Hepatocyte (in vitro differentiated cells): ENCODE data around the gene FOXR1. TPM values are rescaled to one million over a fixed set of nuclear protein-coding genes. Genes with fewer than 3 reads are reported as not detected.
"Not testable (repeated sequence)": the region's sequence is repeated elsewhere in the genome, so short reads cannot be mapped to it uniquely, and the experiment has no call there.

Source experiments
- DNase-seq: peaks from one replicate; pipeline ENCODE4 v3.0.0-alpha.2; 2016; ENCODE audit warnings: low spot score
- H2AFZ ChIP-seq: fragments of 200-600 bp; sonication (generic); 2 replicates; pipeline ENCODE4 v1.6.0; 2016; ENCODE audit warnings: antibody characterized with exemption, mild to moderate bottlenecking
- H3K27ac ChIP-seq: fragments of 200-600 bp; sonication (generic); 2 replicates; pipeline ENCODE4 v1.5.1; 2016; ENCODE audit warnings: mild to moderate bottlenecking
- H3K27me3 ChIP-seq: fragments of 200-600 bp; sonication (generic); 2 replicates; pipeline ENCODE4 v1.6.1; 2016
- H3K36me3 ChIP-seq: fragments of 200-600 bp; sonication (generic); replicated peaks from 2 replicates; pipeline ENCODE4 v1.5.1; 2016; ENCODE audit warnings: low read depth; ENCODE audit not compliant: insufficient read depth
- H3K4me1 ChIP-seq: fragments of 200-600 bp; sonication (generic); 2 replicates; pipeline ENCODE4 v1.5.1; 2016; ENCODE audit warnings: mild to moderate bottlenecking, moderate library complexity; ENCODE audit not compliant: insufficient read depth
- H3K4me2 ChIP-seq: fragments of 200-600 bp; sonication (generic); 2 replicates; pipeline ENCODE4 v1.6.0; 2016
- H3K4me3 ChIP-seq: fragments of 200-600 bp; sonication (generic); 2 replicates; pipeline ENCODE4 v1.5.1; 2016; ENCODE audit warnings: mild to moderate bottlenecking
- H3K79me2 ChIP-seq: fragments of 200-600 bp; sonication (generic); 2 replicates; pipeline ENCODE4 v1.6.0; 2017; ENCODE audit warnings: mild to moderate bottlenecking
- H3K9me2 ChIP-seq: fragments of 200-600 bp; sonication (generic); replicated peaks from 2 replicates; pipeline ENCODE4 v1.6.0; 2017; ENCODE audit warnings: mild to moderate bottlenecking; ENCODE audit not compliant: insufficient read depth
- H3K9me3 ChIP-seq: fragments of 200-600 bp; sonication (generic); 2 replicates; pipeline ENCODE4 v1.5.1; 2016; ENCODE audit warnings: low read depth, mild to moderate bottlenecking
- H4K20me1 ChIP-seq: fragments of 200-600 bp; sonication (generic); 2 replicates; pipeline ENCODE4 v1.6.0; 2016; ENCODE audit warnings: mild to moderate bottlenecking; ENCODE audit not compliant: insufficient read depth, poor library complexity, severe bottlenecking
- EZH2 ChIP-seq: fragments of 200-600 bp; sonication (generic); IDR thresholded peaks from 2 replicates; pipeline ENCODE4 v1.6.1; 2016; ENCODE audit warnings: antibody characterized with exemption, mild to moderate bottlenecking, borderline replicate concordance
- EZH2phosphoT487 ChIP-seq: fragments of 200-600 bp; sonication (generic); IDR thresholded peaks from one replicate; pipeline ENCODE4 v1.6.1; 2018; ENCODE audit warnings: antibody characterized with exemption, mild to moderate bottlenecking, low read depth, moderate library complexity; ENCODE audit not compliant: unreplicated experiment, severe bottlenecking
- WGBS: methylation state at CpG from one replicate; pipeline ENCODE4 v1.1.6; 2016; ENCODE audit warnings: low lambda C conversion rate; ENCODE audit errors: missing lambda C conversion rate; 5-methylcytosine and 5-hydroxymethylcytosine counted together
- polyA plus RNA-seq: library from polyadenylated mRNA; unstranded; fragments of >200 nt; fragmentation: Nextera tagmentation; extraction: Ambion mirVana; gene quantifications from 2 replicates; pipeline ENCODE4 v1.2.1, GENCODE V29; 2016
- total RNA-seq: library from RNA; depleted of rRNA; stranded (reverse); fragments of >200 nt; gene quantifications from 2 replicates; pipeline ENCODE4 v1.2.3, GENCODE V29; 2014
- TF ChIP-seq, protein P1 (sequence below): fragments of 200-600 bp; sonication (generic); IDR thresholded peaks from 2 replicates; pipeline ENCODE4 v1.5.1; 2016; ENCODE audit warnings: antibody characterized with exemption, mild to moderate bottlenecking; ENCODE audit not compliant: poor library complexity

FOXR1 gene
- total and polyA plus RNA-seq, 2 experiments from 2014 or later = not detected

DNA sequence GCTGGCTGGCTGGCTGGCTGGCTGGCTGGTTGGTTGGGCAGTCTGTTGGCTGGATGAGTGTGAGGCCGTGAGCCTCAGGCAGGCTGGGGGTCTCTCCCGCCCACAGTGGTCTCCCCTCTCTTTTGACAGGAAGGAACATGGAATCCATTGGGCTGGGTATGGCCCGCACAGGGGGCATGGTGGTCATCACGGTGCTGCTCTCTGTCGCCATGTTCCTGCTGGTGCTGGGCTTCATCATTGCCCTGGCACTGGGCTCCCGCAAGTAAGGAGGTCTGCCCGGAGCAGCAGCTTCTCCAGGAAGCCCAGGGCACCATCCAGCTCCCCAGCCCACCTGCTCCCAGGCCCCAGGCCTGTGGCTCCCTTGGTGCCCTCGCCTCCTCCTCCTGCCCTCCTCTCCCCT lies 13.6 kb upstream of the FOXR1 start:
- TF ChIP-seq EZH2phosphoT487 = no peak
- TF ChIP-seq EZH2 = no peak
- TF ChIP-seq, protein P1, sequence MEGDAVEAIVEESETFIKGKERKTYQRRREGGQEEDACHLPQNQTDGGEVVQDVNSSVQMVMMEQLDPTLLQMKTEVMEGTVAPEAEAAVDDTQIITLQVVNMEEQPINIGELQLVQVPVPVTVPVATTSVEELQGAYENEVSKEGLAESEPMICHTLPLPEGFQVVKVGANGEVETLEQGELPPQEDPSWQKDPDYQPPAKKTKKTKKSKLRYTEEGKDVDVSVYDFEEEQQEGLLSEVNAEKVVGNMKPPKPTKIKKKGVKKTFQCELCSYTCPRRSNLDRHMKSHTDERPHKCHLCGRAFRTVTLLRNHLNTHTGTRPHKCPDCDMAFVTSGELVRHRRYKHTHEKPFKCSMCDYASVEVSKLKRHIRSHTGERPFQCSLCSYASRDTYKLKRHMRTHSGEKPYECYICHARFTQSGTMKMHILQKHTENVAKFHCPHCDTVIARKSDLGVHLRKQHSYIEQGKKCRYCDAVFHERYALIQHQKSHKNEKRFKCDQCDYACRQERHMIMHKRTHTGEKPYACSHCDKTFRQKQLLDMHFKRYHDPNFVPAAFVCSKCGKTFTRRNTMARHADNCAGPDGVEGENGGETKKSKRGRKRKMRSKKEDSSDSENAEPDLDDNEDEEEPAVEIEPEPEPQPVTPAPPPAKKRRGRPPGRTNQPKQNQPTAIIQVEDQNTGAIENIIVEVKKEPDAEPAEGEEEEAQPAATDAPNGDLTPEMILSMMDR = no peak
- DNase-seq = no peak
- no peak overlapping the region for H3K27ac ChIP-seq
- H3K4me3 ChIP-seq = no peak overlapping the region
- no peaks in the 10 kb centered on the region for H4K20me1 ChIP-seq
- H3K79me2 ChIP-seq = no peaks in the 10 kb centered on the region
- no peak overlapping the region for H3K4me2 ChIP-seq
- no peaks in the 10 kb centered on the region for H3K9me2 ChIP-seq
- H3K36me3 ChIP-seq = no peaks in the 10 kb centered on the region
- no peak overlapping the region for H2AFZ ChIP-seq
- no peaks in the 10 kb centered on the region for H3K4me1 ChIP-seq
- H3K9me3 ChIP-seq = no peaks in the 10 kb centered on the region
- 89% methylated on average over 8 of the region's 8 CpGs for WGBS
- no peaks in the 10 kb centered on the region for H3K27me3 ChIP-seq

DNA sequence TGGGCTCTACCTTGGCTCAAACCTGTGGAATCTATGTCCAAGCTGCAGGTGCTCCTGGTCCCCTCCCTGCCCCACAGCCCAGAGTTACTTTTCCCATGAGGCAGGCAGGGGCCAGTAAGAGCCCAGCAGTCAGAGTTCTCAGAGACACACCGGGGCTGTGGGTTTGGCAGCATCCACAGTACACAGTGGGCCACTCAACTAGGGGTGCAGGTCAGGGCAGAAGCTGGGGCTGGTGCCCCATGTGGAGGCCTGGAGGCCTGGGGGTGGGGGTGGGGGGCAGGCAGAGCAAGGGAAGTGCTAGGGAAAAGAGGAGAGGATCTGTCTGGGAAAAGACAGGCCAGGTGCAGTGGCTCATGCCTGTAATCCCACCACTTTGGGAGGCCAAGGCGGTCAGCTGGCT lies 13.0 kb upstream of the FOXR1 start:
- H3K4me2 ChIP-seq = no peak overlapping the region
- DNase-seq = no peak
- no peaks in the 10 kb centered on the region for H3K79me2 ChIP-seq
- H3K4me1 ChIP-seq = no peaks in the 10 kb centered on the region
- no peaks in the 10 kb centered on the region for H3K36me3 ChIP-seq
- WGBS = 93% methylated on average over 2 of the region's 2 CpGs
- no peak overlapping the region for H2AFZ ChIP-seq
- TF ChIP-seq EZH2 = no peak
- TF ChIP-seq, protein P1 = no peak
- TF ChIP-seq EZH2phosphoT487 = no peak
- H3K4me3 ChIP-seq = no peak overlapping the region
- H3K9me2 ChIP-seq = no peaks in the 10 kb centered on the region
- H3K27ac ChIP-seq = no peak overlapping the region
- H4K20me1 ChIP-seq = no peaks in the 10 kb centered on the region
- no peaks in the 10 kb centered on the region for H3K9me3 ChIP-seq
- H3K27me3 ChIP-seq = no peaks in the 10 kb centered on the region

DNA sequence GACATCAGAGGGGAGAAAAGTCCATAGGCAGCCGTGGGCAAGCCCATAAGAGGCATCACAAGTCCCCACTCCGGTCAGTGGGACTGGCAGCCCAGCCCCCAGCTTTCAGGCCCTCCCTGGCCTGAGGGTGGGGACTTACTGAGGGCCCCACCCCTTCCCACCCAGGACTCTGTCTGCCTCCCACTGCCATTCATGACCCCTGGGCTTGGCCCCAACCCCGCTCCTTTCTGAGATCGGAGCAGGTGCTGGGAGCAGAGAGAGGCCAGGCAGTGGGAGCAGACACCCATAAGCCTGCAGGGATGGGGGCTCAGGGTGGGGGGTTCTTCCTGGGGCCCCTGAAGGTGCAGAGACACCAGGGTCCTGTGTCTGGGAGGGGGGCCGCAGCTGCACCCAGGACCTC lies 10.4 kb upstream of the FOXR1 start:
- Histone ChIP-seq H3K9me3 (no peaks in the 10 kb centered on the region), H3K9me2 (no peaks in the 10 kb centered on the region), H2AFZ (no peak overlapping the region), H3K4me2 (no peak overlapping the region), H4K20me1 (no peaks in the 10 kb centered on the region), H3K36me3 (no peaks in the 10 kb centered on the region), H3K27me3 (no peaks in the 10 kb centered on the region), H3K4me1 (no peaks in the 10 kb centered on the region), H3K4me3 (no peak overlapping the region), H3K27ac (no peak overlapping the region), H3K79me2 (no peaks in the 10 kb centered on the region)
- WGBS = 94% methylated on average over 4 of the region's 5 CpGs
- DNase-seq = no peak
- TF ChIP-seq EZH2 = no peak
- TF ChIP-seq, protein P1 = no peak
- TF ChIP-seq EZH2phosphoT487 = no peak

DNA sequence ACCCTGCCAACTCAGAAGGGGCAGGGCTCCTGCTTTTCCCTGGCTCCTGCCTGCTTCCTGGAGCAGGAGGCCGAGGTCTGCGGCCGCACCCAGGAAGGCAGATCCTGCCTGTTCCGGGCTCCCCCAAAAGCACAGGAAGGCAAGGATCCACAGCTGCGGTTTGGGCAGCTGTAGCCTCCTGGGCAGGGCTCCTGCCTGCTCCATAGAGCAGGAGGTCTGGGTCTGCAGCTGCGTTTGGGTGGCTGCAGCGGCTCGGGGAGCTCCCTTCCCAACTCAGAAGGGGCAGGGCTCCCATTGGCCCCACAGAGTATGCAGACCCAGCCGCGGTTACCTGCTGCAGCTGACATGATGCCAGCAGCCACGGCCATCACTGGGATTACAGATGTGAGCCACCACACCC lies 10.0 kb upstream of the FOXR1 start:
- Histone ChIP-seq H3K79me2 (no peaks in the 10 kb centered on the region), H3K9me3 (no peaks in the 10 kb centered on the region), H3K27me3 (no peaks in the 10 kb centered on the region), H3K9me2 (no peaks in the 10 kb centered on the region), H3K4me3 (no peak overlapping the region), H3K27ac (no peak overlapping the region), H3K4me1 (no peaks in the 10 kb centered on the region), H3K4me2 (no peak overlapping the region), H4K20me1 (no peaks in the 10 kb centered on the region), H3K36me3 (no peaks in the 10 kb centered on the region), H2AFZ (no peak overlapping the region)
- TF ChIP-seq EZH2 (no peak), EZH2phosphoT487 (no peak)
- TF ChIP-seq, protein P1 = no peak
- 77% methylated on average over 11 of the region's 11 CpGs for WGBS
- no peak for DNase-seq

DNA sequence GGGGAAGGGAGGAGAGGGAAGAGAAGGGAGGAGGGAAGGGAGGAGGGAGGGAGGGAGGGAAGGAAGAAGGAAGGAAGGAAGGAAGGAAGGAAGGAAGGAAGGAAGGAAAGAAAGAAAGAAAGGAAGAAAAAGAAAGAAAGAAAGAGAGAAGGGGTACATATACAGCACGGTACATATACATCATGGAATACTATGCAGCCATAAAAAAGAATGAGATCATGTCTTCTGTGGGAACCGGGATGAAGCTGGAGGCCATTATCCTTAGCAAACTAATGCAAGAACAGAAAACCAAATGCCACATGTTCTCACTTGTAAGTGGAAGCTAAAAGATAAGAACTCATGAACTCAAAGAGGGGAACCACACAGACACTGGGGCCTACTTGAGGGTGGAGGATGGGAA lies 2.1 kb upstream of the FOXR1 start:
- not testable (repeated sequence) for H2AFZ ChIP-seq, DNase-seq, H3K79me2 ChIP-seq, H3K27me3 ChIP-seq, H3K4me1 ChIP-seq, H3K9me3 ChIP-seq, H3K4me3 ChIP-seq, H3K4me2 ChIP-seq, H3K27ac ChIP-seq, H3K36me3 ChIP-seq, H3K9me2 ChIP-seq, H4K20me1 ChIP-seq
- whole genome bisulfite sequencing = 100% methylated on average over 1 of the region's 2 CpGs
